NB4 (cell line): ENCODE data around the gene MAST4.

Experiments used
- DNase-seq: peaks from one replicate; pipeline ENCODE4 v3.0.0; 2010; ENCODE audit warnings: low read depth
- H3K4me3 ChIP-seq: one replicate; pipeline ENCODE4 v1.5.1; 2011; ENCODE audit warnings: mild to moderate bottlenecking, low read depth, low read length, moderate library complexity
- CTCF ChIP-seq: IDR thresholded peaks from one replicate; pipeline ENCODE4 v1.5.1; 2012; ENCODE audit warnings: low read depth, low read length
- MAX ChIP-seq: IDR thresholded peaks from 2 replicates; pipeline ENCODE4 v1.6.1; 2011; ENCODE audit warnings: low read depth, low read length
- MYC ChIP-seq: IDR thresholded peaks from 2 replicates; pipeline ENCODE4 v1.6.1; 2011; ENCODE audit warnings: low read depth, low read length
- POLR2A ChIP-seq: IDR thresholded peaks from 2 replicates; pipeline ENCODE4 v1.6.1; 2011; ENCODE audit warnings: mild to moderate bottlenecking; ENCODE audit not compliant: insufficient read length; ENCODE audit errors: extremely low read depth

The MAST4 gene

GRCh38 chr5:66769839-66770617 lies 173.8 kb downstream of the MAST4 start:
- no peak overlapping the region for H3K4me3 ChIP-seq
- no peak for TF ChIP-seq MYC
- no peak for TF ChIP-seq CTCF
- TF ChIP-seq MAX, result no peak
- no peak for TF ChIP-seq POLR2A
- peak; percentile 30 for DNase-seq

- no peak for DNase-seq
- TF ChIP-seq CTCF, result no peak
- TF ChIP-seq POLR2A, result no peak
- TF ChIP-seq MAX, result no peak
- TF ChIP-seq MYC, result no peak
- H3K4me3 ChIP-seq, result no peak overlapping the region
Measured at GRCh38 chr5:66777868-66778267, 181.7 kb downstream of the MAST4 start.

- DNase-seq, result no peak
- TF ChIP-seq CTCF, result no peak
- TF ChIP-seq MYC, result no peak
- no peak for TF ChIP-seq MAX
- TF ChIP-seq POLR2A, result no peak
- no peak overlapping the region for H3K4me3 ChIP-seq
Measured at GRCh38 chr5:66779528-66779927, 183.3 kb downstream of the MAST4 start.

- H3K4me3 ChIP-seq, result no peak overlapping the region
- TF ChIP-seq MAX (no peak), CTCF (no peak)
- no peak for DNase-seq
Measured at GRCh38 chr5:66788556-66788955, 192.4 kb downstream of the MAST4 start.

GRCh38 chr5:66789434-66789833 lies 193.2 kb downstream of the MAST4 start:
- no peak overlapping the region for H3K4me3 ChIP-seq
- no peak for TF ChIP-seq MAX
- no peak for TF ChIP-seq CTCF
- TF ChIP-seq POLR2A, result no peak
- no peak for TF ChIP-seq MYC
- DNase-seq, result no peak

GRCh38 chr5:66793049-66793448 lies 196.9 kb downstream of the MAST4 start:
- no peak for DNase-seq
- TF ChIP-seq MYC, result no peak
- no peak for TF ChIP-seq MAX
- no peak for TF ChIP-seq CTCF
- no peak for TF ChIP-seq POLR2A
- no peak overlapping the region for H3K4me3 ChIP-seq
